ENCODE data around the gene MRPL48. TPM values are rescaled to one million over a fixed set of nuclear protein-coding genes. Genes with fewer than 3 reads are reported as not detected.
"Not testable (repeated sequence)": the region's sequence is repeated elsewhere in the genome, so short reads cannot be mapped to it uniquely, and the experiment has no call there.

Gene MRPL48
- total and polyA plus RNA-seq, 2 donors from 2014 or later, result 27.5 to 79.3 TPM

DNA sequence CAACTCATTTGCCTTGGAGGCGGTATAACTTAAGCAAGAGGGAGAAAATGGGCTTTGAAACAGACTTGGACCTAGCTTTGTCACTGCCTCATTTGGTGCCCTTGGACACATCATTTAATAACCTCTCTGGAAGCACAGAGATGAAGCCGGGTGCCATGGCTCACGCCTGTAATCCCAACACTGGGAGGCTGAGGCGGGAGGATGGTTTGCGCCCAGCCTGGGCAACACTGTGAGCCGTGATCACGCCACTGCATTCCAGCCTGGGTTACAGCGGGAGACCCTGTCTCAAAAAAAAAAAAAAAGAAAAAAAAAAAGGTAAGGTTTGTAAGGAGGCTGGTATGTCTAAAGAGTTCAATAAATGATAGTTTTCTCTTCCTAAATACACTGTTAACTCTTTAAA lies 88.2 kb downstream of the MRPL48 start:
- H3K4me1 ChIP-seq (ENCODE audit: control insufficient read depth in 2 of 3, insufficient read depth in 2 of 3, low read depth in 1 of 3, low read length in 3 of 3), result peaks cover 0 to 15% (median 9%) of the 10 kb centered on the region in 3 donors
- peak overlapping the region; percentile 90 to 94 for H3K27ac ChIP-seq (ENCODE audit: low read depth in 2 of 2, low read length in 2 of 2)
- H3K4me3 ChIP-seq (ENCODE audit: low read length in 3 of 3), result peak overlapping the region; percentile 74 to 100 (median 100)
- peaks cover 5 to 8% (median 7%) of the 10 kb centered on the region in 3 donors for H3K36me3 ChIP-seq (ENCODE audit: control insufficient read depth in 2 of 3, insufficient read depth in 3 of 3, low read length in 3 of 3)
- intact Hi-C loops (cut with DNase I), result no loop called here
- DNase-seq, result peak in 1 of 5 donors; percentile 18
- H3K9me3 ChIP-seq (ENCODE audit: control insufficient read depth in 2 of 3, insufficient read depth in 1 of 3, low read length in 3 of 3), result no peaks in the 10 kb centered on the region
- TF ChIP-seq, protein P1, sequence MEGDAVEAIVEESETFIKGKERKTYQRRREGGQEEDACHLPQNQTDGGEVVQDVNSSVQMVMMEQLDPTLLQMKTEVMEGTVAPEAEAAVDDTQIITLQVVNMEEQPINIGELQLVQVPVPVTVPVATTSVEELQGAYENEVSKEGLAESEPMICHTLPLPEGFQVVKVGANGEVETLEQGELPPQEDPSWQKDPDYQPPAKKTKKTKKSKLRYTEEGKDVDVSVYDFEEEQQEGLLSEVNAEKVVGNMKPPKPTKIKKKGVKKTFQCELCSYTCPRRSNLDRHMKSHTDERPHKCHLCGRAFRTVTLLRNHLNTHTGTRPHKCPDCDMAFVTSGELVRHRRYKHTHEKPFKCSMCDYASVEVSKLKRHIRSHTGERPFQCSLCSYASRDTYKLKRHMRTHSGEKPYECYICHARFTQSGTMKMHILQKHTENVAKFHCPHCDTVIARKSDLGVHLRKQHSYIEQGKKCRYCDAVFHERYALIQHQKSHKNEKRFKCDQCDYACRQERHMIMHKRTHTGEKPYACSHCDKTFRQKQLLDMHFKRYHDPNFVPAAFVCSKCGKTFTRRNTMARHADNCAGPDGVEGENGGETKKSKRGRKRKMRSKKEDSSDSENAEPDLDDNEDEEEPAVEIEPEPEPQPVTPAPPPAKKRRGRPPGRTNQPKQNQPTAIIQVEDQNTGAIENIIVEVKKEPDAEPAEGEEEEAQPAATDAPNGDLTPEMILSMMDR (IDR thresholded peaks at IDR 0.05; ENCODE audit: borderline replicate concordance, extremely low read depth, insufficient read depth), result no peak
- H3K9ac ChIP-seq (ENCODE audit: low read length in 3 of 3), result peak overlapping the region; percentile 85 to 99 (median 97)
- no peaks in the 10 kb centered on the region for H3K27me3 ChIP-seq (ENCODE audit: control insufficient read depth, insufficient read depth, low read length)
- no peak for FAIRE-seq

- H3K36me3 ChIP-seq (ENCODE audit: control insufficient read depth in 2 of 3, insufficient read depth in 3 of 3, low read length in 3 of 3), result peaks cover 4 to 8% (median 5%) of the 10 kb centered on the region in 3 donors
- H3K27ac ChIP-seq (ENCODE audit: low read depth in 2 of 2, low read length in 2 of 2), result peak within 1 kb of the TSS; percentile 90 to 94
- no peaks in the 10 kb centered on the region for H3K9me3 ChIP-seq (ENCODE audit: control insufficient read depth in 2 of 3, insufficient read depth in 1 of 3, low read length in 3 of 3)
- FAIRE-seq (peak; percentile 39), DNase-seq (peak; percentile 97 to 99 (median 97))
- intact Hi-C loops (cut with DNase I), result no loop called here
- peak within 1 kb of the TSS; percentile 74 to 100 (median 100) for H3K4me3 ChIP-seq (ENCODE audit: low read length in 3 of 3)
- TF ChIP-seq, protein P1 (IDR thresholded peaks at IDR 0.05; ENCODE audit: borderline replicate concordance, extremely low read depth, insufficient read depth), result no peak
- H3K9ac ChIP-seq (ENCODE audit: low read length in 3 of 3), result peak within 1 kb of the TSS; percentile 85 to 99 (median 97)
- H3K27me3 ChIP-seq (ENCODE audit: control insufficient read depth, insufficient read depth, low read length), result no peaks in the 10 kb centered on the region
- H3K4me1 ChIP-seq (ENCODE audit: control insufficient read depth in 2 of 3, insufficient read depth in 2 of 3, low read depth in 1 of 3, low read length in 3 of 3), result peaks cover 0 to 15% (median 9%) of the 10 kb centered on the region in 3 donors
Measured at GRCh38 chr11:73876424-73877310, 89.0 kb downstream of the MRPL48 start, which contains the start of the genes COA4 and PAAF1. COA4 (minus strand) TSS chr11:73876846; CDS start chr11:73873378, 3,468 bp downstream. PAAF1 (plus strand) TSS chr11:73876999; CDS start chr11:73877022, 23 bp downstream.

GRCh38 chr11:73878771-73879170 lies 91.1 kb downstream of the MRPL48 start:
- Histone ChIP-seq H3K4me1 (ENCODE audit: control insufficient read depth in 2 of 3, insufficient read depth in 2 of 3, low read depth in 1 of 3, low read length in 3 of 3) (peaks cover 0 to 15% (median 9%) of the 10 kb centered on the region in 3 donors), H3K36me3 (ENCODE audit: control insufficient read depth in 2 of 3, insufficient read depth in 3 of 3, low read length in 3 of 3) (peaks cover 0 to 5% (median 0%) of the 10 kb centered on the region in 3 donors), H3K4me3 (ENCODE audit: low read length in 3 of 3) (no peak overlapping the region), H3K9me3 (ENCODE audit: control insufficient read depth in 2 of 3, insufficient read depth in 1 of 3, low read length in 3 of 3) (no peaks in the 10 kb centered on the region), H3K27me3 (ENCODE audit: control insufficient read depth, insufficient read depth, low read length) (no peaks in the 10 kb centered on the region), H3K27ac (ENCODE audit: low read depth in 2 of 2, low read length in 2 of 2) (no peak overlapping the region), H3K9ac (ENCODE audit: low read length in 3 of 3) (no peak overlapping the region)
- TF ChIP-seq, protein P1 (IDR thresholded peaks at IDR 0.05; ENCODE audit: borderline replicate concordance, extremely low read depth, insufficient read depth), result no peak
- intact Hi-C loops (cut with DNase I), result no loop called here
- FAIRE-seq (no peak), DNase-seq (no peak)

GRCh38 chr11:73880449-73880848 lies 92.8 kb downstream of the MRPL48 start:
- H3K36me3 ChIP-seq (ENCODE audit: control insufficient read depth in 2 of 3, insufficient read depth in 3 of 3, low read length in 3 of 3); H3K4me1 ChIP-seq (ENCODE audit: control insufficient read depth in 2 of 3, insufficient read depth in 2 of 3, low read depth in 1 of 3, low read length in 3 of 3); H3K27me3 ChIP-seq (ENCODE audit: control insufficient read depth, insufficient read depth, low read length); H3K9me3 ChIP-seq (ENCODE audit: control insufficient read depth in 2 of 3, insufficient read depth in 1 of 3, low read length in 3 of 3); intact Hi-C loops (cut with DNase I); FAIRE-seq; H3K4me3 ChIP-seq (ENCODE audit: low read length in 3 of 3); H3K27ac ChIP-seq (ENCODE audit: low read depth in 2 of 2, low read length in 2 of 2); H3K9ac ChIP-seq (ENCODE audit: low read length in 3 of 3): not testable (repeated sequence)
- DNase-seq, result peak in 1 of 5 donors; percentile 17
